ENCODE results near the gene PRKCH. TPM values are rescaled to one million over a fixed set of nuclear protein-coding genes. Genes with fewer than 3 reads are reported as not detected.
"Not testable (repeated sequence)": the region's sequence is repeated elsewhere in the genome, so short reads cannot be mapped to it uniquely, and the experiment has no call there.

PRKCH gene
- total RNA-seq, 1 donor from 2014 or later = 18.4 TPM

DNA sequence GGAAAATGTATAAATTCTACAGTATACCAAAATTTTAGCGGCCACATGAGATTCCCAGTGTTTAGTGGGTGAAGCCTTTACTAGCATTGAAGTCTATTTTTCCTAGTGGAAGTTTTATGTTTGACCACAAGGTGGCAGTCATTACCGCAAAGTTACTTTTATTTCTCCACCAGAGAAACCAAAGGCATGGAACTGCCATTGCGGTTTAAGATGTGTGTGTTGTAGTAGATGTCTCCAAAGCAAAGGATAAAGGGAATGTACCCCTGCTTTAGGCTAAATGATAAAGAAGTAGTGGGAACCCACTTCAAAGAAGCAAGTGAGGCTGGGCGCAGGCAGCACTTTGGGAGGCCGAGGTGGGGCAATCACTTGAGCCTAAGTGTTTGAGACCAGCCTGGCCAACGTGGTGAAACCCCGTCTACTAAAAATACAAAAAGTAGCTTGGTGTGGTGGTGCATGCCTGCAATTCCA, 140.5 kb downstream of the PRKCH start:
- Histone ChIP-seq H3K27me3 (ENCODE audit: low read depth) (no peaks in the 10 kb centered on the region), H3K27ac (replicated peaks) (peak overlapping the region; percentile 67), H3K36me3 (peaks cover 21% of the 10 kb centered on the region), H3K4me3 (no peak overlapping the region), H3K9me3 (replicated peaks) (peaks cover 7% of the 10 kb centered on the region), H3K4me1 (peaks cover 43% of the 10 kb centered on the region)
- DNase-seq = no peak
- TF ChIP-seq, protein P1, sequence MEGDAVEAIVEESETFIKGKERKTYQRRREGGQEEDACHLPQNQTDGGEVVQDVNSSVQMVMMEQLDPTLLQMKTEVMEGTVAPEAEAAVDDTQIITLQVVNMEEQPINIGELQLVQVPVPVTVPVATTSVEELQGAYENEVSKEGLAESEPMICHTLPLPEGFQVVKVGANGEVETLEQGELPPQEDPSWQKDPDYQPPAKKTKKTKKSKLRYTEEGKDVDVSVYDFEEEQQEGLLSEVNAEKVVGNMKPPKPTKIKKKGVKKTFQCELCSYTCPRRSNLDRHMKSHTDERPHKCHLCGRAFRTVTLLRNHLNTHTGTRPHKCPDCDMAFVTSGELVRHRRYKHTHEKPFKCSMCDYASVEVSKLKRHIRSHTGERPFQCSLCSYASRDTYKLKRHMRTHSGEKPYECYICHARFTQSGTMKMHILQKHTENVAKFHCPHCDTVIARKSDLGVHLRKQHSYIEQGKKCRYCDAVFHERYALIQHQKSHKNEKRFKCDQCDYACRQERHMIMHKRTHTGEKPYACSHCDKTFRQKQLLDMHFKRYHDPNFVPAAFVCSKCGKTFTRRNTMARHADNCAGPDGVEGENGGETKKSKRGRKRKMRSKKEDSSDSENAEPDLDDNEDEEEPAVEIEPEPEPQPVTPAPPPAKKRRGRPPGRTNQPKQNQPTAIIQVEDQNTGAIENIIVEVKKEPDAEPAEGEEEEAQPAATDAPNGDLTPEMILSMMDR (IDR thresholded peaks at IDR 0.05; ENCODE audit: borderline replicate concordance) = peak; percentile 85
- intact Hi-C loops (cut with micrococcal nuclease) = loop anchor here (2.0 to 5.0 kb wide), 2 partner anchors 270 to 375 kb away; no protein-coding TSS in a partner anchor

DNA sequence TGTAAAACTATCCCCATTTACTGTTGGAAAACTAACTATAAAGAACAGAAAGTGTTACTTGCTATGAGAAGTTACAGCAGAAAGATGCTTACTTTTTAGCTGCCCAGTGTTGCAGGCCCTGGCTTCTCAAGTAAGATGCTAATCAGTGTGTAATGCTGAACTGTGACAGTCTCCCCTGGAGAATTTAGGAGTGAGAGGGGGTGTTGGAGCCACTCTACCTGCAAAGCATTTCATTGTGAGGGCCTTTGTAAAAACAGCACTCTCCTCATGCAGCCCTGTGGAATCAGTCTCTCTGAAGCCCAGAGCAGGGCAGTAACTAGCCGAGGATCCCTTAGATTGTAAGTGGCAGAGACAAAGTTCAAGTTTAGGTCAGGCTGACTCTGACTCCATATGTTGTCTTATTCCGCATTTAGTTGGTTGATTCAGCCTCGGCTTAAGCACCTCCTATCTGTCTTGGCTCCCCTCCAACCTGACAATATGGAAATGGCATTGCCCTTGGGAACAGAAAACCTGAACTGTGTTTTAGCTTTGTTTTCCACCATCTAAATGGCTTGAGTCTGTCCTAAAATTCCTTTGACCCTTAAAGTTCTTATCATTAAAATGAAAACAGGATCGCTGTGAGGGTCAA, 141.3 kb downstream of the PRKCH start:
- intact Hi-C loops (cut with micrococcal nuclease) = loop anchor here (5.0 kb wide), 1 partner anchor 270 kb away; no protein-coding TSS in a partner anchor
- Histone ChIP-seq H3K9me3 (replicated peaks) (peaks cover 7% of the 10 kb centered on the region), H3K36me3 (peaks cover 13% of the 10 kb centered on the region), H3K27ac (replicated peaks) (peak overlapping the region; percentile 67), H3K4me3 (no peak overlapping the region), H3K27me3 (ENCODE audit: low read depth) (no peaks in the 10 kb centered on the region), H3K4me1 (peaks cover 49% of the 10 kb centered on the region)
- no peak for DNase-seq
- TF ChIP-seq, protein P1 (IDR thresholded peaks at IDR 0.05; ENCODE audit: borderline replicate concordance) = no peak

DNA sequence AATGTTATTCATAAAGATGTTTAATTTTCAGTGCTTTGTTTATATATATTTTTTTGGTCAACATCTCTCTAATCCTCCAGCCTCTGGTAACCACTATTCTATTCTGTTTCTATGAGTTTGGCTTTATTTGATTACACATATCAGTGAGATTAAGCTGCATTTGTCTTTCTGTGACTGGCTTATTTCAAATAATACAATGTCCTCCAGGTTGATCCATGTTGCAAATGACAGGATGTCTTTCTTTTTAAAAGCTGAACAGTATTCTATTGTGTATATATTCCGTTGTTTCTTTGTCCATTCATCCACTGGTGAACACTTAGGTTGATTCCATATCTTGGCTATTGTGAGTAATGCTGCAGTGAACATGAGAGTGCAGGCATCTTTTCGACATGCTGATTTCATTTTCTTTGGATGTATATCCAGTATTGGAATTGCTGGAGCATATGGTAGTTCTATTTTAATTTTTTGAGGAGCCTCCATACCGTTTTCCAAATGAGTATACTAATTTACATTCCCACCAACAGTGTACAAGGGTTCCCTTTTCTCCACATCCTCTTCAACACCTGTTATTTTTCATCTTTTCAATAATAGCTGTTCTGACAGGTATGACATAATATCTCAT, 142.4 kb downstream of the PRKCH start:
- DNase-seq = no peak
- Histone ChIP-seq H3K4me1 (peaks cover 60% of the 10 kb centered on the region), H3K36me3 (peaks cover 2% of the 10 kb centered on the region), H3K27me3 (ENCODE audit: low read depth) (no peaks in the 10 kb centered on the region), H3K4me3 (no peak overlapping the region), H3K27ac (replicated peaks) (peak overlapping the region; percentile 67), H3K9me3 (replicated peaks) (peaks cover 7% of the 10 kb centered on the region)
- TF ChIP-seq, protein P1 (IDR thresholded peaks at IDR 0.05; ENCODE audit: borderline replicate concordance) = no peak
- intact Hi-C loops (cut with micrococcal nuclease) = loop anchor here (5.0 kb wide), 1 partner anchor 269 kb away; no protein-coding TSS in a partner anchor

DNA sequence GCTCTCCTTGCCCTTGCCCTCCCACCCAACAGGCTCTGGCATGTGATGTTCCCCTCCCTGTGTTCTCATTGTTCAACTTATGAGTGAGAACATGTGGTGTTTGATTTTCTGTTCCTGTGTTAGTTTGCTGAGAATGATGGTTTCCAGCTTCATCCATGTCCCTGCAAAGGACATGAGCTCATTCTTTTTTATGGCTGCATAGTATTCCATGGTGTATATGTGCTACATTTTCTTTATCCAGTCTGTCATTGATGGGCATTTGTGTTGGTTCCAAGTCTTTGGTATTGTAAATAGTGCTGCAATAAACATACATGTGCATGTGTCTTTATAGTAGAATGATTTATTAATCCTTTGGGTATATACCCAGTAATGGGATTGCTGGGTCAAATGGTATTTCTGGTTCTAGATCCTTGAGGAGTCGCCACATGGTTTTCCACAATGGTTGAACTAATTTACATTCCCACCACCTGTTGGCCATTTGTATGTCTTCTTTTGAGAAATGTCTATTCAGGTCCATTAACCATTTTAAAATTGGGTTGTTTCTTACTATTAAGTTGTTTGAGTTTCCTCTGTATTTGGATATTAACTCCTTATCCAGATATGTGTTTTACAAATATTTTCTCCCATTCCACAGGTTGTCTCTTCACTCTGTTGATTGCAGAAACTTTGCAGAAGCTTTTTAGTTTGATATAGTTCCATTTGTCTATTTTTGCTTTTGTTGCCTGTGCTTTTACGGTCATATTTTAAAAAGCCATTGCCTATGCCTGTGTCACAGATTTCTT, 143.4 kb downstream of the PRKCH start:
- H3K27me3 ChIP-seq (ENCODE audit: low read depth); H3K9me3 ChIP-seq (replicated peaks); DNase-seq; H3K4me3 ChIP-seq; H3K36me3 ChIP-seq: not testable (repeated sequence)
- peak overlapping the region; percentile 90 for H3K27ac ChIP-seq (replicated peaks)
- intact Hi-C loops (cut with micrococcal nuclease) = loop anchor here (5.0 kb wide), 1 partner anchor 268 kb away; no protein-coding TSS in a partner anchor
- H3K4me1 ChIP-seq = peaks cover 69% of the 10 kb centered on the region

DNA sequence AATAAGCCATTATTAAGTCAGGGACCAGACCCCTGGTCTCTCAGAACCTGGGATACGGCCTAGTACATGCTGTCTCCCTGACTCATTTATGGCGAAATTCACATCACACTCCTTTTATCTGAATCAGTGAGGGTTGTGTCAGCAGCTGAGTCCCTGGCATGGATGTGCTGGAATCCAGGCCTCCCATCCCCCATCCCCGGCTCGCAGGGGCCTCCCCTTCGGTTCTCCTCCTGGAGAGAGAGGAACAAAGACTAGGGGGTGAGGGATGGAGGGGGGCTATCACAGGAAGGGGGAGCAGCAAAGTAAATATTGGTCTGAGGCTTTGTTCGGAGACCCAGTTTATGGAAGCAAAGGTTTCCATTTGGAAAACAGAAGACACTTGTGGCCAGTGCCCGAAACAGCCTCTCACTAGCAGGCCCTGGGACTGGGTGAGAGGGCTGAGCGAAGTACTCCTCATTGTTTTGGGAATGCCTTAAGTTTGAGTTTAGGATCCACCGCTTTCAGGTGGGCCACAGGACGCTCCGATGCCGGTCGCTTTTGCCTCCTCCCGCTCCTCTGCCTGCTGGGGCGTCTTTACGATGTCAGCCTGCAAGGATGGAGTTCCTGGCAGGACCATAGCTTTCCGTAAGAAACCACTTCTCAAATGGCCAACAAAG, 145.0 kb downstream of the PRKCH start:
- Histone ChIP-seq H3K4me1 (peaks cover 80% of the 10 kb centered on the region), H3K36me3 (no peaks in the 10 kb centered on the region), H3K9me3 (replicated peaks) (peaks cover 7% of the 10 kb centered on the region), H3K4me3 (no peak overlapping the region), H3K27me3 (ENCODE audit: low read depth) (no peaks in the 10 kb centered on the region), H3K27ac (replicated peaks) (peak overlapping the region; percentile 90)
- TF ChIP-seq, protein P1 (IDR thresholded peaks at IDR 0.05; ENCODE audit: borderline replicate concordance) = no peak
- intact Hi-C loops (cut with micrococcal nuclease) = no loop called here
- peak; percentile 84 for DNase-seq

Measured in left ventricle myocardium inferior (tissue), 1 donor.